HG02870 (cell line): ENCODE results near the gene PER2.

ENCODE experiments used
- ATAC-seq: cut with Tn5 transposase; IDR thresholded peaks from one replicate; pipeline ENCODE4 v1.9.1; 2021; ENCODE audit warnings: mild to moderate bottlenecking, moderate library complexity; ENCODE audit not compliant: unreplicated experiment

PER2 gene

DNA sequence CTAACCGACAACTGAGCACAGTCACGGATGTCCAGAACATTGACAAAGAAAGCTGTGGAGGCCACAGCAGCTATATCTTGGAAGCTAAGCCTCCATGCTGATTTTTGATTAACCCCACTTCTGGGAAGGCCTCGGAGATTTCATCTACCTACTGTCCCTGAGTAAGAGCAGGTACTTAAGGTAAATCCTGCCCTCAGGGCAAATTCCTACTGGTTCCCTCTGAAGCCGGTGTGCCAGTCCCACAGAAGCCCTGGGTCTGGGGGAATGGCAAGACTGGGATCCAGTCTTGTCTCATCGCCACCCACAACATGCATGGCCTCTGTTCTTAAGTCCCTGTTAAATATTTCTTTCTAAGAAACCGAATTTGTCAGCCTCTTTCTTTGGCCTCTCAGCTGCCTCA is 18.7 kb downstream of the PER2 start:
- ATAC-seq = no peak

DNA sequence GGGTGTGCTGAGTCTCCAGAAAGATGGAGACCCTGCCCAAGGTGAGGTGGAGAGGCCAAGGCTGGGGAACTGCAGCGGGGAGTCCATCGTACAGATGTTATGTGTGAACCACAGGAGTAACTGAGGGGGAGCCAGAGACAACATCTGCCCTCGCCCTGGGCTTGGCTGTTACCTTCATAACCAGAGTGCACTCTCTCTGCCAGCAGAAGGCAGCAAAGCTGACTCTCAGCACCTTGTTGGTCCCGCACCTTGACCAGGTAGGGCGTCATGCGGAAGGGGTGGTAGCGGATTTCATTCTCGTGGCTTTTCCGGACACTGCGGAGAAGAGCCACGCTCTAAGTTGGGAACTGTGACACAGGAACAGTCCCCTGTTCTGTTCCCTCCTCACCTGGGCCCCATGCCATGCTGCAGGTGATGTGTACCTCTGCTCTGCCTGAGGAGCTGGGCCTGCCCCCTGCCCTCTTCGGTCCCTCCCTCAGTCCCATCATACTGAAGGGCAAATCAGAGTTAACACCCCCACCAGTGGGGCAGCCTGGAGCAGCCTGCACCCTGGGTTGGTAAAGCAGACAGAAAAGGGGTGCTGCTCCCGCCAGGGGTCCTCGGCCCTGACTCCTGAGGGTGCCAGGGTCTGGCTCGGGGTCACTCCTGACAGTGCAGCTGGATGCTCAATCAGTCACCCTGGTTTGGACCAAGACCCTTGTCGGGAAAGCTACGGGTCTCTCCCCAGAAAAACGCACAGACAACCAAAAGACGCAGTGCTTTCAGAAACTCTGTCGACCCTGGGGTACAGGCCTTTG is 20.3 kb downstream of the PER2 start:
- ATAC-seq = no peak

- ATAC-seq = no peak
Observed at GRCh38 chr2:238267341-238267710, 21.1 kb downstream of the PER2 start.

DNA sequence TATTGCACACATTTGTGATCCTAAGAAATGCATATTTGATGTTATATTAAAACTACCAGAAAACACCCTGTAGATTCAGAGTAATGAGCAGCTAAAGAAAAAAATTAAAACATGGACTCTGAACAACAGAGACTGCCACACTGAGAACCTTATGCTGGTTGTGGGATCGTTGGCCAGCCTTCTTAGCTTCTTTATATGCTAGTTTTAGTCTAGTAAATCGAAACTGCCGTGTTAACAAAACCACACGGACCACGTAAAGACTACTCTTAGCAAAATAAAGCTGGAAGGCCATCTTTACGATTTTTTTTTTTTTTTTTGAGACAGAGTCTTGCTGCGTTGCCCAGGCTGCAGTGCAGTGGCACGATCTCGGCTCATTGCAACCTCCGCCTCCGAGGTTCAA is 22.8 kb downstream of the PER2 start:
- ATAC-seq = no peak

GRCh38 chr2:238264072-238264460 is 24.3 kb downstream of the PER2 start:
- no peak for ATAC-seq

GRCh38 chr2:238263204-238264071 is 25.0 kb downstream of the PER2 start:
- ATAC-seq = no peak

GRCh38 chr2:238262496-238263122 is 25.8 kb downstream of the PER2 start:
- ATAC-seq = no peak

DNA sequence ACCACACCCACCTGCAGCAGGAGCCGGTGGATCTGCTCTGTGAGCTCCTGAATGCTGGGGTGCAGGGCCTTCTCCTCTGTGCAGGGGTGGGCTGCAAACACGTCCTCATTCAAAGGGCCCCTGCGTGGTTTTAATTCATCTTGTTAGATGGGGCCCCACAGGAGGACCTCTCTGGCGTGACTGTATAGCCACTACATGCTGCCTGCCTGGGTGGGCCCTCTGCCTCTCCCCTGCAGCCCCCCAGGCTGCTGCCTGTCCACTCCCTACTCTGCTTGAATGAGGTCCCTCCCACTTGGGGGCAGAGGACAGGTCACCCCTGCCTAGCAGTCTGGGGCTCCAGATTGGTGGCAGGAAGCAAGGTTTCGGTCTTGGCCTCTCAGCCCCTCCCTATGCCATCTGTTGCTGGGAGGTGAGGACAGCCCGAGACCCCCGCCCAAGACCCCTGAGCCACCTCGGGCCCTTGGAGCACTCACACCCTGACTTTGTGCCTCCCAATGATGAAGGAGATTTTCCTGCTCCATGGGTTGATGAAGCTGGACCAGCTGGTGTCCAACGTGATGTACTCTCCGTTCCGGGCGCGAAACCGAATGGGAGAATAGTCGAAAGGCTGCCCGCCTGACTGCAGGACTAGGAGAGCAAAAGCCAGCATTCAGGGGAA is 26.6 kb downstream of the PER2 start:
- no peak for ATAC-seq

- no peak for ATAC-seq
Observed at GRCh38 chr2:238260883-238261282, 27.5 kb downstream of the PER2 start.

- no peak for ATAC-seq
Observed at GRCh38 chr2:238259061-238260020, 29.1 kb downstream of the PER2 start.

DNA sequence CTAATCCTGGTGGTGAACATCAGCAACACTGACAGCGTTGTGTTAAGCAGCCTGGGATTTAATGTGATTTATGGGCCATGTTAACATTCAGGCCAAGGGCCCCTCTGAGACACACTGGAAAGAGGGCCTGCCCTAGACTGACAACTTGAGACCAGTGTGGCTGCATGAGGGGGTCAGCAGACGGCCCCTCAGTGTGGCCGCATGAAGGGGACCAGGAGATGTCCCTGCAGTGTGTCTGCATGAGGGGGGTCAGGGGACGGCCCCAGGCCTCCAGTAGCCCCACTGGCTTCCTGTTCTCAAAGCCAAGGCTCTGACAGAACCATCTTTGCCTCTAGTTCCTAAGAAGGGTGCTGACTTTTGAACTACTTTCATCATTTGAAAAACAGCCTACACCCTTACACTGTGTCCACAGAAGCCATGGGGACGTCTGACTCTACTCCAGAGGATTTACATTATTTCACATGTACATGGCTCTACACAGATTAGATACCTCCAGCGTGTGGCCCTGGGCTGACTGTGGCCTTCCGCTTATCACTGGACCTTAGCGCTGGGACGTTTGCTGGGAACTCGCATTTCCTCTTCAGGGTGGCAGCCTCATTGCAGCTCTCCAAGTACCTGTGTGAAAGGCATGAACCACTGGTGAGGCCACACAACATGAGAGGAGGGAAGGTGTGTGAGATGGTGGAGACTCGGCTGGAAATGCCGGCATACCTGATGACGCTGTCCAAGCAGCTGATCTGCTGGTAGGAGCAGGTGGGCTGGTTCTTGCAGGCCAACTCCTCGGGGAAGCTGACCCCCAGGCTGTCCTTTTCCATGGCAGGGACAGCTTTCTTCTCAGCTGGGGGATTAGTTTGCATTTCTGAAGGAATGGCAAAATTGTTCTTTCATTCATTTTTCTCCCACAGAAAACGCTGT is 30.4 kb downstream of the PER2 start:
- ATAC-seq = no peak

DNA sequence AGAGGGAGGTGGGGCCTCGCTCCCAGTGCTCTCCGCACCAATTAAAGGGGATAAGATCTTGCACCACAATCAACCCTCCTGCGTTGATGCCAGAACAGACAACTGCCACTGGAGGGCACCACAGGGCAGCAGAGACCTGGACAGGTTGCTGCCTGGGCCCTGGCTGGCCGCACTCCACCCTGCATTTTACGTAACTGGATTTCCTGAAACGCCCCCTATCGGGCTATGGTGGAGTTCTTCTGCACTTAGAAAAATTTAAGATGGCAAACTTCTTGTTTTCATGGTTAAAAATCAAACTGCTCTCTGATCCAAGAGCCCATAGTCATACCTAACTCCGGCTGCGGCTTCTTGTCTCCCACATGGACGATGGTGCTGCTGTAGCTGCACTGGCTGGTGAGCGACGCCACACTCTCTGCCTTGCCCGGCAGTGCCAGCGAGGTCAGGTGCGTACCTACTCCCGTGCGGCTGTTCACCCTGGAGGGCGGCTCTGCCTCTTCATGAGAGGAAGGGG is 31.8 kb downstream of the PER2 start:
- no peak for ATAC-seq

GRCh38 chr2:238256111-238256510 is 32.3 kb downstream of the PER2 start:
- no peak for ATAC-seq

GRCh38 chr2:238255636-238256035 is 32.8 kb downstream of the PER2 start:
- no peak for ATAC-seq

GRCh38 chr2:238255151-238255551 is 33.3 kb downstream of the PER2 start:
- ATAC-seq = no peak

- ATAC-seq = no peak
Observed at GRCh38 chr2:238254095-238254723, 34.2 kb downstream of the PER2 start.

- no peak for ATAC-seq
Observed at GRCh38 chr2:238252766-238253630, 35.4 kb downstream of the PER2 start.
